Testis (tissue), 2 donors: ENCODE data around the gene ATG10.

ENCODE experiments used
- CTCF ChIP-seq, 3 experiments: fragments of 450-650 bp in 2 of 3; fragments of 200-600 bp in 1 of 3; sonication (generic) in 1 of 3; IDR thresholded peaks; one replicate each; pipeline ENCODE4 v1.5.1; 2016 to 2019; ENCODE audit warnings: antibody characterized with exemption in 3 of 3, mild to moderate bottlenecking in 2 of 3, moderate library complexity in 1 of 3
- POLR2A ChIP-seq: fragments of 450-650 bp; IDR thresholded peaks from one replicate; pipeline ENCODE4 v1.6.1; 2017; ENCODE audit warnings: antibody characterized with exemption, mild to moderate bottlenecking, moderate library complexity

DNA sequence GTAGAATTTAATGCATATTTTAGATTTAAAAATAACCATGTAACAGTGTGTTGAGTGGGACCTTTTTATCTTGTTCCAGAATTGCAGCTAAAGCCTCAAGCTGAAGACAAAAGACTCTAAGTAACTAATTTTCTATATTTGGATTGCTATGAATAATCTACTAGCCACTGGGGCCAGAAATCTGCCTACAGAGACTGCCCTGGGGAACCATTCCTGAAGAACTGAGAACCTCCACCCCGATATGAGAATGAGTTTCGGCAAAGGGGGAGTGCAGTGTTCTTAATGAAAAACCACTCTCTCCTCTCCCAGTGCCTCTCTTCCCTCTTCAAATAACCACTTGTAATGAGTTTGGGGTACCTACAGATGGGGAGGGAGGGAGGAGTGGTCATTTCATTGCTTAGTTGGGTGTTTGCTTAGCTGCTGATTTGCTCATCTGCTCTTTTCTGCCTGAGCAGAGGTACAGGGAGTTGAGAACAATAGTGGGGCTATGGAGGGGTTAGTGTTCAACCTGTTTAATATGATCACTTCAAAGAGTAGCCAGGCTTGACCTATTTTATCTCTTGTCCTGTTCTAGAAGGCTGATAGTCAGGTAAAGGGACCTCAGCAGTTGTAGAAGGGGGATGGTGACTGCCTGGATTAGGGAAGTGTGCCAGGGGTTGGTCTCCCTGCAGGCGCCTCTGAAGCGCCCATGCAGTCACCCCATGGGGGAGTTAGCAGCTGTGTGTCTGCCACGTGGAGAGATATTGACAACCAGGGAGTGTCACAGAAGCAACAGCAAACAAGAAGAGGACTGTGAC is 47.7 kb downstream of the ATG10 start:
- no peak for TF ChIP-seq CTCF (IDR thresholded peaks at IDR 0.05)
- no peak for TF ChIP-seq POLR2A
